ENCODE measurements around the gene KCTD18. TPM values are rescaled to one million over a fixed set of nuclear protein-coding genes. Genes with fewer than 3 reads are reported as not detected.

Gene KCTD18
- 10 to 100 TPM; 13.3 to 13.7 TPM for total RNA-seq

DNA sequence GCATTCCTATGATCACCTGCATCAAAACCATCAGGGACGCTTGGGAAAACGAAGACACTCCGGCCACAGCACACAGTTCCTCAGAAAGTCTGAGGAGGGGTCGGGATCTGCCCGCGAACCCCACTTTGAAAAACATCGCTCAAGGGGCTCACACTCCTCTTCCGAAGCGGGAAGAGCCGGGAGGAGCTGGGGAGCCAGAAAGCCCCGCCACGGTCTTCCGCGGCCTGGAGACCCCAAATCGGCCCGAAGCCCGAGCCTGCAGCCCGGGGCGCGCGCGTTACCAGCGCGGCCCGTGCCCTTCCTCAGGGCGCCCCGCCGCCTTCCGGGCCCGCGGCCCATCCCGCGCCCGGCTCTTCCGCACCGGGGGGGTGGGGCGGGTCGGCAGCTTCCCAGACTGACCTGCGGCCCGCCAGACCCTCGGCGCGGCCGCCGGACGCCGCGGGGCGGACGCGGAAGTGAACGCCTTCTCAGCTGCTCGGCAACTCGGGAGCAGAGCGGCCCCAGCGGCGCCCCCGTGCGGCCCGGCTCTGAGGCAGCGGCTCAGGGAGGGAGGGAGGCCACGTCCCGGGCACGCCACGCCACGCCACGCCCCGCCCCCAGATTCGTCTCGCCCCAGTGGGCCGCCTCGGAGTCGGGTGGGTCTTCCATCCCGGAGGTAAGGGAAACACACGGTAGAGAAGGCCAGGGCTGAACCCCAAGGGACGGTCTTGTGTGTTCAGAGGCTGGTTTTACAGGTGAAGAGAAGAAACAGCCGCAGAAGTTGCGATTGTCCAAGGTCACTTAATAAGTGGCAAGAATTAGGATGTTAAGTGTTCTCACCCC, at the start of gene KCTD18:
Gene KCTD18, minus strand, starts transcription at position 457 of the 822 bp plus-strand sequence. CDS start 3,052 bp downstream, outside the sequence.
- ChIA-PET CTCF (interaction anchor here (0.5 to 1.5 kb wide), 6 partner anchors 16 to 556 kb away, joined by 3 to 4 read pairs (median 3); partner anchors contain the start of gene SGO2), POLR2A (interaction anchor here (1.0 kb wide), 2 partner anchors 16 to 354 kb away, joined by 3 to 4 read pairs; partner anchors contain the start of genes CLK1 and SGO2)

DNA sequence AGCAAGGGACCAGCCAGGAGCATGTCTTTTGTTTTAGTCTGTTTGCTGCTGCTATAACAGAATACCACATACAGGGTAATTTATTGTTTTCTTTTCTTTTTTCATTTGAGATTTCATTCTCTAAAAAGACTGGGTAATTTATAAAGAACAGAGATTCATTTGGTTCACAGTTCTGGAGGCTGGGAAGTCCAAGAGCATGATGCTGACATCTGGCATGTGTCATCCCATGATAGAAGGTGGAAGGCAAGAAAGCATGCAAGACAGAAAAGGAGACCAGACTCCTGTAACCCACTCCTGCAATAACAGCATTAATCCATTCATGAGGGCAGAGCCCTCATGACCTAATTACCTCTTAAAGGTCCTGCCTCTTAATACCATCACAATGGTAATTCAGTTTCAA, 30.9 kb upstream of the KCTD18 start:
- CTCF ChIA-PET = no interaction called here

DNA sequence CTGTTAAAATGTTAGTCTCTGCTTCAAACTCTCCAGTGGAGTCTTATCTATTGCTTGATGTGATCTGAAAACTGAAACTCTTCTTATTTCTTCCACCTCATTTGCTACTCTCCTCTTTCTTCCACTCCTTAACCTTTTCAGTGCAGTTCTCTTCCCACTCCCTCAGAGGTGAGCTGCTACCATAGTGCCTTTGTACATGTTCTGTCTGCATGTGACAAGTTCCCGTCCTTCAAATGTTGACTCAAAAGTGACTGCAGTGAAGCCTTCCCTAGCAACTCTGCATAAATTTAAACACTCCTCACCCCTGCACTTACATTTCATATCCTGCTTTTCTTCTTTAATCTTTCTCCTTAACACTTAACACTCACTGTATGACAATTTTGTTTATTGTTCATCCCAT, 28.3 kb upstream of the KCTD18 start:
- ChIA-PET POLR2A (no interaction called here), CTCF (no interaction called here)

More for the DNA sequence above, 30.9 kb upstream of the KCTD18 start:
- POLR2A ChIA-PET = no interaction called here

DNA sequence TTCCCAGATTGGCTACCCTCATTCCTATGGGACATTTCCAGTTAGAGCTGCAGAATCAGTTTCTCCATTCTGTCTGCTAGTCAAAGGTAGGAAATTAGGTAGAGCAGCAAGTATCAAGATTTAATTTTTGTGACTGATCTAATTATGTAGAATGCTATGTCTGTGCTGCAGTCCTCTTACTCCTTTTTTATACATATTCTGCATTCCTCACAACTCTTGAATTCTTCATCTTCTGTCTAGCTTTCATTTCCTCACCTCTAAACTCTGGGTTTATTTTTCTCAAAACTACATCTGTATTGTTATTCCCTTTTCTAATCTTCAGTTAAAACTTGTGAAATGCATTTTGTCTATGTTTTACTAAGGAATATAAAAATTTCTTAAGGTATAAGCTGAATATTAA, 24.7 kb upstream of the KCTD18 start:
- CTCF ChIA-PET = no interaction called here
- POLR2A ChIA-PET = no interaction called here

DNA sequence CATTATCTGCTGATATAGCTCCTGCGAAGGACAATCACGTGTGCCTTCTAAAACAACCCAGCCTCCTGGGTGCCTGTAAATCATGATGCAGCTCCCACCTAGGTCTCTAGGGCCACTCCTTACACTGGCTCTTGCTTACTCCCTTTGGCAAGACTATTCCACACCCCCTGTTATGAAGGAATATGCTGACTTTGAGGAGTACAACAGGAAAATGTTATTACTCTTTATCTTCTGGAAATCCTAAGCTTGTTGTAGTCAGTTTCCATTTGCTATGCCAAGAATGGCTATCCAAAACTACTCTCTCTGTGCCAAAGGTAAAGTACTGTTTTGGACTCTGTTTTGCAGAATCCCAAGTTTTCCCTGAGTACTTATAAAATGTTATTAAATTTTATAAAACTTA, 23.9 kb upstream of the KCTD18 start:
- ChIA-PET POLR2A (no interaction called here), CTCF (no interaction called here)

DNA sequence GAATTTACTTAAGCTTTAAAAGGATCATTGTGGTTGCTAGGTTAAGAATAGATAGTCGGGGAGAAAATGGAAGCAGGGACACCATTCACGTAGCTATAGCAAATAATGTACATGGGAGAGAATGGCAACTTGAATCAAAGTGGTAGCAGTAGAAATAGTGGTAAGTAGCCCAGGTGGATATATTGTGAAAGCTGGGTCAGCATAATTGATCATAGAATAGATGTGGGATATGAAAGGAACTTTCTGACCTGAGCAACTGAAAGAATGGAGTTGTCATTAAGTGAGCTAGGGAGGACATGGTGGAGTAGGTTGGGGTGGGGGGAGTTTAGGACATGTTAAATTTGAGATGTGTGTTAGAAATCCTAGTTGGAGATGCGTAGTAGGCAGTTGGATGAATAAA, 18.4 kb upstream of the KCTD18 start:
- ChIA-PET CTCF (no interaction called here), POLR2A (no interaction called here)

DNA sequence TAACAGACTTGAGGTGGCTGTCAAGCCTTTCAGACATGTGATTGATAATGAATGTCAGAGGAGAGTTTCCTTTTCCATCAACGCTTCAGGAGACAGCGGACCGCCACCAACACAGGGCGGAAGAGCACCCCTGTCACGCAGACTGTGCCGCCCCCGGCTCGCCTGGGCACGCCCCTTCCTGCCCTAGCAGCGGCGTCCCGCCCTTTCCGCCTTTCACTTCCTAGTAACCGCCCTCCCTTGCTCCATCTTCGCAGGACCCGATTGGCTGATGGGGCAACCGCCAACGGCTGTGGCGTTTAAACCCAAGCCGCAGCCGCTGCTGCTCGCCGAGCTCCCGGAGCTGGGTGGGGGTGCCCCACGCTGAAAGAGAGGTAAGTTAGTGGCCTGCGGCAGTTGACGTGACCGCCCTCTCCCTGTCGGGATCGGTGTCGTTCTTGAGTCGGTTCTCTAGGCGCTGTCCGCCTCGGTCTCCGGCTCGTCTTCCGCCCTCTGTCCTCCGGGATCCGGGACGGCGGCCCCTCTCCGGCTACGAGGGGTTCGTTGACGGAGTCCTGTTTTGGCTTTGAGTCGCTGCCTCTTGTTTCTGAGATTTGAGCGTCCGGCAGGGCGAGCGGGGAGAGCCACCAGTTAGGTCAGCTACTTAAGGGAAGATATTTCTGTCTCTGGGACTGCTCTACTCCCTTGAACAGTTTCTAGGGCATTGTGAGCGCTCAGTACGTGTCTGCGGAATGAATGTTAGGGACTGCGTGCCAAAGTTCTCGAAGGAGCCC, 16.2 kb upstream of the KCTD18 start, which contains the start of gene SGO2:
Gene SGO2, plus strand, starts transcription at position 326 of the 770 bp plus-strand sequence. CDS start 6,769 bp downstream, outside the sequence.
- ChIA-PET CTCF (interaction anchor here (0.6 to 1.6 kb wide), 5 partner anchors 10 to 25 kb away, joined by 3 read pairs; partner anchors contain the start of gene KCTD18), POLR2A (interaction anchor here (0.6 to 1.0 kb wide), 2 partner anchors 10 to 16 kb away, joined by 3 read pairs; partner anchors contain the start of gene KCTD18)

DNA sequence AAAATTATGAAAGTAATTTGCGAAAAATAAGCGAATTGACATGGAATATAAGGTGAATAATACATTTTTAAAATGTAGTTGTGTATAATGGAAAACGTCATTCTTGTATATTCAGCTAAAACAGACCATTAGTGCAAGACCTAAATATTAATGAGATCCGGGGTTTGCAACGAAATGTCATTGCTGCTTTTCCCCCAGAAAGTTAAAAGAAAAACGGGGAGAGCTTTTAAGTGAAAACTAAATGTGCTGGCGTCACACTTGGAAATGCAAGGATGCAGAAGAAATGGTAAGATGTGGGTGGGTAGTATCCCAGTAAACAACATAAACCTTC, 15.6 kb upstream of the KCTD18 start:
- POLR2A ChIA-PET = interaction anchor here (1.0 kb wide), 1 partner anchor 16 kb away, joined by 3 read pairs; the partner anchor contains the start of gene KCTD18
- CTCF ChIA-PET = interaction anchor here (0.6 to 1.2 kb wide), 3 partner anchors 13 to 21 kb away, joined by 3 read pairs; partner anchors contain the start of gene KCTD18

DNA sequence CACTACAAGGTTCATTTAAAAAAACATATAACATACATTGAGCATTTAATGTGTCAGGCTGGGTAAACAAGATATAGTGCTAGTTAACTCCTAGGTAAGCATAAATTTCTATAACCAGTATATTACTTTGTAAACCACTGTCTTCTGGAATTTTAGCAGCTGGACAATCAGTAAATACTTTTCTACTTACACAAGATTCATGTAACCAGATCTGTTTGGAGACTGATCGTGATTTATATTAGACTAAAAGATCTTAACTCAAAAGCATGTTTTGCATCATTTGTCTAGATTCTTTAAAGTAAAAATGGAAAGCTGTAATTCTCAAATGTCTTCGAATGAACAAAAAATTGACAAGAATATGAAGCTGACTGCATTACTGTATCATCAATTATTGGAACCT, 15.2 kb upstream of the KCTD18 start:
- CTCF ChIA-PET = interaction anchor here (0.8 to 1.2 kb wide), 2 partner anchors 12 to 15 kb away, joined by 3 read pairs; partner anchors contain the start of gene KCTD18
- POLR2A ChIA-PET = interaction anchor here (1.0 kb wide), 1 partner anchor 15 kb away, joined by 3 read pairs; the partner anchor contains the start of gene KCTD18

DNA sequence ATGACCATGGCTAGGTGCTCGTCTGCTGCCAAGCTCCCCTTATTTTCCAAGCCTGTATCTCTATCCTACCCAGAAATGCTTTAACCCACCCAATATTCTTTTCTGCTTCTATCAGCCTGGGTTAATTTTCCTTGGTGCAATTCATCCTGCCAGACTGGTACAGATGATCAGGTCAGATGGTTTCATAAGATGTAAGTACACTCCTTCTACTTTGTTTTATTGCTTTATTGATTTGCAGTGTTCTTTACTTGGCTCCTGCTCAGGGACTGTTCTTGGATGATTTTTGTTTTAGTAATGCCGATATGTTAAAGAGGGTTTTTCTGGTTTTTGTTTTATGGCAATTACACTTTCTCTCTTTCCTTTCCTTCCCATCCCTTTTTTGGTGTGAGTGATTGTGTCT, 13.7 kb upstream of the KCTD18 start:
- ChIA-PET CTCF (interaction anchor here (1.0 kb wide), 1 partner anchor 10 kb away, joined by 3 read pairs; no protein-coding TSS in a partner anchor), POLR2A (no interaction called here)

DNA sequence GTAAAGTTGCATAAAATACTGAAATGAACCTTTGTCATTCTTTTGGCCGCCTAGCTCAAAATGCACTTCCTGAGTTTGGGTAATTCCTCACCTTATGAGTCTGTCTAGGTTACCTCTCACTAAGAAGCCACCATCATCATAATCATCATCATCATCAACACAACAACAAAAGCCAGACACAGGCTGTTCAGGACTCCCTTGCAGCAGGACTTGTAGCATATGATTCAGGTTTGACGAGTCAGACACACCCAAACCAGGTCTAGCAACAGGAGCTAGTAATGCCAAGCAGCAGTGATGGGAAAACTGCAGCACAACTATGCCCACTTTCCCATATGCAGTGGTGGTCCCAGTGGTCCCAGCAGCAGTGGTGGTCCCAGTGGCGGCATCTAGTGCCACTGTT, 13.3 kb upstream of the KCTD18 start:
- ChIA-PET POLR2A (no interaction called here), CTCF (interaction anchor here (1.0 kb wide), 1 partner anchor 10 kb away, joined by 3 read pairs; no protein-coding TSS in a partner anchor)

DNA sequence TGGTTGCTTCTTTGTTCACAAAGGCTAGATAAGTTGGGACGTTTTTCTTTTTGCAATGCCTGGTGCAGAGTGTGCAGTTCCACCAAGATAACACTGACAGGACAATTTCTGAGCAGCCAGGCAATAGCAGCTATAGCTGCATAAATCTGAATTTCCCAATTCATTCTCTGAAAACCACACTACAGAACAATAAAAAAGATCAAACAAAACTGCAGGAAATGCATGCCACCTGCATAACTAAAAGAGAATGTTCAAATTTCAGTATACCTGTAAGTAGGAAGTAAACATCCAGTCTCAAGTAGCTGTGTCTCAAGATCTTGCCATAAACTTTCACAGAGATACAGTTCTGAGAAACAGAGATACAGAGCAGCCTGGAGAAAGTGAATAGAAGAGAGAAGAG, 5.3 kb upstream of the KCTD18 start:
- ChIA-PET POLR2A (no interaction called here), CTCF (no interaction called here)

DNA sequence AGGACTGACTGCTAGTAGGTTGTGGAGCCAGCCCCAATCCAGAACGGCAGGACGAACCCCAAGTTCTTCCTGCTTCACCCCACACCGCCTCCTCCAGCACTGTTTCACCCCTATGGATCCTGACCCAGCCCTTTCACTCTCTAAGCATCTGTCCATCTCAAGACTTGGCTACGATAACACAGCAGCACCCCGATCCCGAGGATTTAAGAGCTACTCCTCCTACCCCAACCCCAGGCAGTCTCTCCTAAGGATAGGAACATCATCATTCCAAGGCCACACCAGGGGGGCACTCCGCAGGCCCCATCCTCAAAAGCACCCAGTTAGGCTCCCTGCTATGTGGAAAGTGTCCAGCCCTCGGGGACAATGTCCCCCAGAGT, 645 bp downstream of the KCTD18 start:
- ChIA-PET POLR2A (interaction anchor here (1.0 kb wide), 2 partner anchors 16 to 355 kb away, joined by 3 to 4 read pairs; partner anchors contain the start of genes CLK1 and SGO2), CTCF (interaction anchor here (0.8 to 1.5 kb wide), 3 partner anchors 18 to 529 kb away, joined by 3 to 4 read pairs (median 3); no protein-coding TSS in a partner anchor)

DNA sequence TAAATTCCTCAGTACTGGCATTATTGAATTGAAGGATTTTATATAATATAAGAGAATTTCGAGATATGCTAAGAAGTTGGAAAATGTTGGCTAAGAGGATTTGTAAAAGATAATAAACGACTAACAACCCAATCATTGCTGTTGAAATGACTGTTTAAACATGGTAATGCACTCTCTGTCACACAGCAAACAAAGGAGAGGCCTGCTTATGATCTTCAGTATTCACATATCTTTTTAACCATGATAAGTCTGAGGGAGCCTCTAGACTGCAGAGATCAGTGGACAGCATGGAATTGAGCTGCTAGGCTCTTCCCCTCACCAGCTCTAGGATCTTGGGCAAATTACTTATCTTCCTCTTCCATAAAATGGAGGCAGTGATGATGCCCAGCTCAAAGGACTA, 2.7 kb downstream of the KCTD18 start:
- ChIA-PET POLR2A (no interaction called here), CTCF (no interaction called here)

DNA sequence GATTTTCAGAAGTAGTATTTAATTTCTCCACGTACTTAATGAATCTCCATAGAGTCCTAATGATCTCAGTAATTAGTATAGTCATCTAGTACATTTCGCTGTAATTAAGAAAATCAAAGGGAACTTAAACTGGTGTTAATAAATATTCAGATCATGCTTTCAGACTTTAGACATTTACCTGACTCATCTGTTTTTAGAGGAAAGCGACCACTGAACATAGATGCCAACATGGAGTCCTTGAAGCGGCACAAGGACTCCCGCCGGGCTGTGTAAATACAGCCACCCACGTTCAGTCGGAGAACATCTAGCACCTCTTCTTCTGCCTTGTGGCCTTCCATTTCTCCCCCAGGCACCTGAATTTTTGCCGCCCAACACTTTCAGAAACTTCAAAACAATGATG, 3.2 kb downstream of the KCTD18 start:
- POLR2A ChIA-PET = no interaction called here
- CTCF ChIA-PET = no interaction called here

DNA sequence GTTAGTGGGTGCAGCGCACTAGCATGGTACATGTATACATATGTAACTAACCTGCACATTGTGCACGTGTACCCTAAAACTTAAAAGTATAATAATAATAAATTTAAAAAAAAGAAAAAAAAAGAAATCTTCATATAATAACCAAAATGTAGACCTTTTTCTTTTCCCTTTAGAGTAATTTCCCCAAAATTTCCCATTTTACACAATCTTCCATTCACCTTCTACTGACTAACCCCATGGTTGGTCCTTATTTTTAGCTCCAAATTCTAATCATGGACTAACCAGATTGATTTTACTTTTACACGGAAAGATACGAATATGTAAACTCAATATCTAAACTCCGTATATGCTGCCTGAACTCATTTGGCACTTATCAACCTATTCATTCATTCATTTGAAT, 7.7 kb downstream of the KCTD18 start:
- CTCF ChIA-PET = interaction anchor here (0.6 to 0.9 kb wide), 2 partner anchors 16 to 220 kb away, joined by 3 to 4 read pairs; no protein-coding TSS in a partner anchor
- POLR2A ChIA-PET = no interaction called here

DNA sequence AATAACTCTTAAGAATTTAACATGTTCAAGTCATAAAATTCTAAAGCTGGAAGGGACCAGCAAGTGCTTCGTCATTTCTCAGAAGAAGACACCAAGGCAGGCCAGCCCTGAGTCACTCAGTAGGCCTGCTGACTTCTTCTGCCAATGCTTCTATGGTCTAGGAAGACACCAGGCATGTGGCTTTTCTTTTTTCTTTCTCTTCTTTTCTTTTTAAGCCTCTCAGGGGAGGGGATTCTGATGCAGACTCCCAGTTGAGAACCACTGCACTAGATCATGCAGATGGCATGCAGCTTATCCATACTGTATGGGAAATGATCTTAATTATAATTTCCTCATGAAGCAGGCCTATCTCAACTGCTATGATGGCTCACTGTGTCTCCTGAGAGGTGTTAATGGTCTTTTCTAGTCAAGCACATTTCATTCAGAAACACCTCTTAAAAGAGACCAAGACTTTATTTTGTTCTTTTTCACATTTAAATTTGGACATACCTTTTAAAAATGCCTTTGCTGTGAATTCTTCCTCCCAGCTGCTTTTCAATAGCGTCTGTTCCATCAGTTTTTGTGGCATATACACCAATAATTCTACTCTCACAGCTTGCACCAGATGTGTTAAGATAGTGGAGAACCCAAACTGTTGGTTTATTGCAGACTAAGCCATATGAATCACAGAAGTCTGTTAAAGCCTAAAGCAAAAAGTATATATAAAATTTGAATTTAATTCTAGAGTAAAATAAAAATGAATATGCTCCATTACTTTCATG, 11.3 kb downstream of the KCTD18 start:
- ChIA-PET POLR2A (no interaction called here), CTCF (interaction anchor here (0.6 kb wide), 1 partner anchor 166 kb away, joined by 4 read pairs; no protein-coding TSS in a partner anchor)

DNA sequence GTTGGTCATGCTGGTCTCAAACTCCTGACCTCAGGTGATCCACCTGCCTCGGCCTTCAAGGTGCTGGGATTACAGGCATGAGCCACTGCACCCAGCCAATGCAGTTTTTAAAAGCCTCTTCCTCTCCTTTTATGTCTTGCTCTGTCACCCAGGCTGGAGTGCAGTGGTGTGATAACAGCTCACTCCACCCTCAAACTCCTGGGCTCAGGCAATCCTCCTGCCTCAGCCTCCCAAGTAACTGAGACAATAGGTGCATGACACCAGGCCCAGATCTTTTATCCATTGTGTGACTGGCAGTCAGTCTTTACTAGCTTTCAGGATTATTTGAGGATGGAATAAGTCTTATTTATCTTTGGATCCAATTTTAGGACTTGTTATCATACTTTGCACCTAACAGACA, 13.2 kb downstream of the KCTD18 start:
- ChIA-PET POLR2A (no interaction called here), CTCF (no interaction called here)

DNA sequence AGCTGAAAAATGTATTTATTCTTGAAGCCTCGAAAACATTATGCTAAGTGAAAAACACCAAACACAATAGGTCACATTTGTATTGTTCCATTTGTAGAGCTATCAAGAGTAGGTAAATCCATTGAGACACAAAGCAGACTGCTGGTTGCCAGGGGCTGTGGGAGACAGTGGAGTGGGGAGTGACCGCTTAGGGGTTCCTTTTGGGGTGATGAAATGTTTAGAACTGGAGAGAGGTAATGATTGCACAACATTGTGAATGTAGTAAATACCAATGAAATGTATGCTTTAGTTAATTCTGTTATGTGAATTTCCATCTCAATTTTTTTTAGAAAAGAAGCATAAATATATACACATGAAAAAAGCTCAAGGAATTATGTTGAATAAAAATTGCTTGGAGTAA, 15.8 kb downstream of the KCTD18 start:
- CTCF ChIA-PET = interaction anchor here (1.5 kb wide), 1 partner anchor 13 kb away, joined by 4 read pairs; no protein-coding TSS in a partner anchor
- POLR2A ChIA-PET = no interaction called here
